Measurements from ENCODE around the gene WBP1L. TPM values are rescaled to one million over a fixed set of nuclear protein-coding genes. Genes with fewer than 3 reads are reported as not detected.

Gene WBP1L
- total and polyA plus RNA-seq, 2 of the 13 experiments (the other 11 are each of a cell fraction or from before 2014, with no cell fraction given), result 8.3 to 12.3 TPM

GRCh38 chr10:102714621-102715455 is 28.9 kb upstream of the WBP1L start, which contains the start of gene SFXN2 (continued):
- TF ChIP-seq PRDM10 (CRISPR knock-in tag; IDR thresholded peaks at IDR 0.05; ENCODE audit: low read depth), result no peak
- no peak; the same call in 1 of the 2 replicates for TF ChIP-seq ZSCAN21 (CRISPR knock-in tag; IDR thresholded peaks at IDR 0.05; ENCODE audit: borderline replicate concordance)
- TF ChIP-seq TSC22D2 (CRISPR knock-in tag; IDR thresholded peaks at IDR 0.05; ENCODE audit: borderline replicate concordance), result no peak
- TF ChIP-seq TRIM24 (CRISPR knock-in tag; IDR thresholded peaks at IDR 0.05), result no peak
- no peak for TF ChIP-seq ZNF501 (CRISPR knock-in tag; IDR thresholded peaks at IDR 0.05)
- no peak for TF ChIP-seq ZFP41 (CRISPR knock-in tag; IDR thresholded peaks at IDR 0.05; ENCODE audit: borderline replicate concordance)
- TF ChIP-seq SP4 (CRISPR knock-in tag; IDR thresholded peaks at IDR 0.05), result no peak
- no peak; the same call in 1 of the 2 replicates for TF ChIP-seq NFYB (CRISPR knock-in tag; IDR thresholded peaks at IDR 0.05)
- TF ChIP-seq ZNF34 (CRISPR knock-in tag; IDR thresholded peaks at IDR 0.05; ENCODE audit: borderline replicate concordance), result no peak
- TF ChIP-seq SAFB2 (CRISPR knock-in tag; IDR thresholded peaks at IDR 0.05; ENCODE audit: borderline replicate concordance, low read depth), result peak; percentile 64; the same call in 1 of the 2 replicates
- TF ChIP-seq ZNF446 (CRISPR knock-in tag; IDR thresholded peaks at IDR 0.05), result peak; percentile 79; the same call in 1 of the 2 replicates
- TF ChIP-seq ZNF577 (CRISPR knock-in tag; IDR thresholded peaks at IDR 0.05; ENCODE audit: borderline replicate concordance, low read depth), result no peak
- no peak for TF ChIP-seq CCAR2 (optimal IDR thresholded peaks at IDR 0.05; ENCODE audit: low read depth, low read length)
- TF ChIP-seq PHB2 (IDR thresholded peaks at IDR 0.05; ENCODE audit: partially characterized antibody), result no peak
- no peak for TF ChIP-seq RERE (CRISPR knock-in tag; IDR thresholded peaks at IDR 0.05; ENCODE audit: low read depth)
- no peak for TF ChIP-seq ZNF17 (CRISPR knock-in tag; IDR thresholded peaks at IDR 0.05)
- no peak for TF ChIP-seq ZBTB20 (CRISPR knock-in tag; IDR thresholded peaks at IDR 0.05; ENCODE audit: borderline replicate concordance, low read depth)
- no peak for TF ChIP-seq ZSCAN22 (CRISPR knock-in tag; IDR thresholded peaks at IDR 0.05)
- no peak for TF ChIP-seq XRCC5 (optimal IDR thresholded peaks at IDR 0.05; ENCODE audit: low read length)
- no peak for TF ChIP-seq AHR (CRISPR knock-in tag; IDR thresholded peaks at IDR 0.05)
- TF ChIP-seq ZNF451 (CRISPR knock-in tag; IDR thresholded peaks at IDR 0.05), result no peak
